Smooth muscle cell (in vitro differentiated cells): ENCODE data around the gene GNAQ. TPM values are rescaled to one million over a fixed set of nuclear protein-coding genes. Genes with fewer than 3 reads are reported as not detected.

Source experiments
- DNase-seq: peaks from one replicate; lab custom pipeline; 2025; ENCODE audit not compliant: unreplicated experiment; lab: John Stamatoyannopoulos, UW
- H2AFZ ChIP-seq: fragments of 200-600 bp; sonication (generic); 2 replicates; pipeline ENCODE4 v1.6.0; 2016; ENCODE audit warnings: antibody characterized with exemption, low read depth, mild to moderate bottlenecking
- H3F3A ChIP-seq: fragments of 200-600 bp; sonication (generic); 2 replicates; pipeline ENCODE4 v1.6.0; 2017; ENCODE audit warnings: antibody characterized with exemption, low read depth
- H3K27ac ChIP-seq: fragments of 200-600 bp; sonication (generic); 2 replicates; pipeline ENCODE4 v1.5.1; 2016; ENCODE audit warnings: low read depth, mild to moderate bottlenecking
- H3K27me3 ChIP-seq: fragments of 200-600 bp; sonication (generic); 2 replicates; pipeline ENCODE4 v1.6.1; 2016; ENCODE audit warnings: low read depth, mild to moderate bottlenecking
- H3K36me3 ChIP-seq: fragments of 200-600 bp; sonication (generic); 2 replicates; pipeline ENCODE4 v1.5.1; 2016; ENCODE audit warnings: low read depth
- H3K4me1 ChIP-seq: fragments of 200-600 bp; sonication (generic); 2 replicates; pipeline ENCODE4 v1.5.1; 2016; ENCODE audit warnings: low read depth
- H3K4me2 ChIP-seq: fragments of 200-600 bp; sonication (generic); 2 replicates; pipeline ENCODE4 v1.6.0; 2016; ENCODE audit warnings: mild to moderate bottlenecking
- H3K4me3 ChIP-seq: fragments of 200-600 bp; sonication (generic); 2 replicates; pipeline ENCODE4 v1.5.1; 2016; ENCODE audit warnings: mild to moderate bottlenecking
- H3K79me2 ChIP-seq: fragments of 200-600 bp; sonication (generic); 2 replicates; pipeline ENCODE4 v1.6.0; 2016; ENCODE audit warnings: low read depth, mild to moderate bottlenecking
- H3K9ac ChIP-seq: fragments of 200-600 bp; sonication (generic); 2 replicates; pipeline ENCODE4 v1.6.0; 2016; ENCODE audit warnings: low read depth
- H3K9me3 ChIP-seq: fragments of 200-600 bp; sonication (generic); replicated peaks from 2 replicates; pipeline ENCODE4 v1.5.1; 2016; ENCODE audit warnings: low read depth
- H4K20me1 ChIP-seq: fragments of 200-600 bp; sonication (generic); 2 replicates; pipeline ENCODE4 v1.6.0; 2016; ENCODE audit warnings: low read depth
- CTCF ChIP-seq: fragments of 200-600 bp; sonication (generic); IDR thresholded peaks from 2 replicates; pipeline ENCODE4 v1.5.1; 2017; ENCODE audit warnings: borderline replicate concordance, mild to moderate bottlenecking, antibody characterized with exemption; ENCODE audit not compliant: insufficient read depth, poor library complexity, severe bottlenecking
- WGBS: methylation state at CpG from one replicate; pipeline ENCODE4 v1.1.7; 2016; ENCODE audit warnings: low lambda C conversion rate; 5-methylcytosine and 5-hydroxymethylcytosine counted together
- polyA plus RNA-seq: library from polyadenylated mRNA; unstranded; fragments of >200 nt; fragmentation: Nextera tagmentation; extraction: Ambion mirVana; gene quantifications from 2 replicates; pipeline ENCODE4 v1.2.1, GENCODE V29; 2016
- total RNA-seq: library from RNA; depleted of rRNA; stranded (reverse); fragments of >200 nt; gene quantifications from 2 replicates; pipeline ENCODE4 v1.2.3, GENCODE V29; 2014

GNAQ gene
- total and polyA plus RNA-seq, 2 experiments from 2014 or later: 12.5 to 41.4 TPM

- TF ChIP-seq CTCF: no peak
- no peaks in the 10 kb centered on the region for H3K27me3 ChIP-seq
- H3K4me2 ChIP-seq: no peak overlapping the region
- no peak overlapping the region for H3K9ac ChIP-seq
- no peak for DNase-seq
- no peak overlapping the region for H2AFZ ChIP-seq
- H3F3A ChIP-seq: no peaks in the 10 kb centered on the region
- H3K9me3 ChIP-seq: no peaks in the 10 kb centered on the region
- H3K4me1 ChIP-seq: peaks cover 16% of the 10 kb centered on the region
- H3K27ac ChIP-seq: no peak overlapping the region
- H3K4me3 ChIP-seq: no peak overlapping the region
- peaks cover 93% of the 10 kb centered on the region for H3K79me2 ChIP-seq
- 84% methylated on average over 5 of the region's 5 CpGs for WGBS
- peaks cover 98% of the 10 kb centered on the region for H4K20me1 ChIP-seq
- H3K36me3 ChIP-seq: no peaks in the 10 kb centered on the region
Measured at GRCh38 chr9:77960356-77961153, 71.1 kb downstream of the GNAQ start.

DNA sequence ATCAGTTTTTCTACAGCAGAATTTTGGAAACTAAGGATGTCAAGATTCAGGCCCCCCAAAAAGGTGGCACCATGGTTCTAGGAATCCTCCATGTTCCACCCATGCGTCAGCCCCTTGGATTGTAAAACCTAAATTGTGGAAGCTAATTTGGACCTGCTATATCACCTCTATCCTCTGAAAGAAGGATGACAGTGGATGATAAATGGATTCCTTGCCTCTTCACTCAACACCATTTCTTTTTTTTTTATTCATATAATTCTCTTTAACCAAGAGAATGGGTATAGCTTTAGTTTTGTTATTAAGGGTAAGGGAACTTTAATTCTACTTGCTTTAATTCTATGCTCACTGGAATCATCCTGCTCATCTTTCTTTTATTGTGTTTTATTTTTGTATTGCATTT is 71.8 kb downstream of the GNAQ start:
- Histone ChIP-seq H2AFZ (no peak overlapping the region), H3K4me2 (no peak overlapping the region), H3K4me1 (peaks cover 16% of the 10 kb centered on the region), H3K79me2 (peaks cover 89% of the 10 kb centered on the region), H3K27ac (no peak overlapping the region), H3K36me3 (no peaks in the 10 kb centered on the region), H3K4me3 (no peak overlapping the region), H3K27me3 (no peaks in the 10 kb centered on the region), H3F3A (no peaks in the 10 kb centered on the region), H4K20me1 (peaks cover 98% of the 10 kb centered on the region), H3K9ac (no peak overlapping the region), H3K9me3 (no peaks in the 10 kb centered on the region)
- DNase-seq: no peak
- WGBS: 97% methylated on average over 1 of the region's 1 CpG
- no peak for TF ChIP-seq CTCF

GRCh38 chr9:77957652-77958051 is 74.0 kb downstream of the GNAQ start:
- Histone ChIP-seq H3K27ac (no peak overlapping the region), H3K36me3 (no peaks in the 10 kb centered on the region), H3K79me2 (peaks cover 69% of the 10 kb centered on the region), H3K4me2 (no peak overlapping the region), H3F3A (no peaks in the 10 kb centered on the region), H3K27me3 (no peaks in the 10 kb centered on the region), H2AFZ (no peak overlapping the region), H3K4me3 (no peak overlapping the region), H4K20me1 (peaks cover 98% of the 10 kb centered on the region), H3K9ac (no peak overlapping the region), H3K9me3 (no peaks in the 10 kb centered on the region), H3K4me1 (peaks cover 19% of the 10 kb centered on the region)
- 78% methylated on average over 5 of the region's 5 CpGs for WGBS
- TF ChIP-seq CTCF: no peak
- no peak for DNase-seq

GRCh38 chr9:77956555-77956954 is 75.1 kb downstream of the GNAQ start:
- H3K27me3 ChIP-seq: no peaks in the 10 kb centered on the region
- no peaks in the 10 kb centered on the region for H3F3A ChIP-seq
- DNase-seq: no peak
- no peak overlapping the region for H3K9ac ChIP-seq
- TF ChIP-seq CTCF: no peak
- no peaks in the 10 kb centered on the region for H3K36me3 ChIP-seq
- peaks cover 97% of the 10 kb centered on the region for H4K20me1 ChIP-seq
- H3K9me3 ChIP-seq: no peaks in the 10 kb centered on the region
- no peak overlapping the region for H2AFZ ChIP-seq
- H3K79me2 ChIP-seq: peaks cover 71% of the 10 kb centered on the region
- no peak overlapping the region for H3K4me3 ChIP-seq
- no peak overlapping the region for H3K4me2 ChIP-seq
- no peak overlapping the region for H3K27ac ChIP-seq
- 80% methylated on average over 2 of the region's 2 CpGs for WGBS
- peaks cover 19% of the 10 kb centered on the region for H3K4me1 ChIP-seq
